Smooth muscle cell (in vitro differentiated cells): Measurements from ENCODE around the gene CYP19A1. TPM values are rescaled to one million over a fixed set of nuclear protein-coding genes. Genes with fewer than 3 reads are reported as not detected.

Experiments used
- DNase-seq: peaks from one replicate; lab custom pipeline; 2025; ENCODE audit not compliant: unreplicated experiment; lab: John Stamatoyannopoulos, UW
- H2AFZ ChIP-seq: fragments of 200-600 bp; sonication (generic); 2 replicates; pipeline ENCODE4 v1.6.0; 2016; ENCODE audit warnings: antibody characterized with exemption, low read depth, mild to moderate bottlenecking
- H3F3A ChIP-seq: fragments of 200-600 bp; sonication (generic); 2 replicates; pipeline ENCODE4 v1.6.0; 2017; ENCODE audit warnings: antibody characterized with exemption, low read depth
- H3K27ac ChIP-seq: fragments of 200-600 bp; sonication (generic); 2 replicates; pipeline ENCODE4 v1.5.1; 2016; ENCODE audit warnings: low read depth, mild to moderate bottlenecking
- H3K27me3 ChIP-seq: fragments of 200-600 bp; sonication (generic); 2 replicates; pipeline ENCODE4 v1.6.1; 2016; ENCODE audit warnings: low read depth, mild to moderate bottlenecking
- H3K36me3 ChIP-seq: fragments of 200-600 bp; sonication (generic); 2 replicates; pipeline ENCODE4 v1.5.1; 2016; ENCODE audit warnings: low read depth
- H3K4me1 ChIP-seq: fragments of 200-600 bp; sonication (generic); 2 replicates; pipeline ENCODE4 v1.5.1; 2016; ENCODE audit warnings: low read depth
- H3K4me2 ChIP-seq: fragments of 200-600 bp; sonication (generic); 2 replicates; pipeline ENCODE4 v1.6.0; 2016; ENCODE audit warnings: mild to moderate bottlenecking
- H3K4me3 ChIP-seq: fragments of 200-600 bp; sonication (generic); 2 replicates; pipeline ENCODE4 v1.5.1; 2016; ENCODE audit warnings: mild to moderate bottlenecking
- H3K79me2 ChIP-seq: fragments of 200-600 bp; sonication (generic); 2 replicates; pipeline ENCODE4 v1.6.0; 2016; ENCODE audit warnings: low read depth, mild to moderate bottlenecking
- H3K9ac ChIP-seq: fragments of 200-600 bp; sonication (generic); 2 replicates; pipeline ENCODE4 v1.6.0; 2016; ENCODE audit warnings: low read depth
- H3K9me3 ChIP-seq: fragments of 200-600 bp; sonication (generic); replicated peaks from 2 replicates; pipeline ENCODE4 v1.5.1; 2016; ENCODE audit warnings: low read depth
- H4K20me1 ChIP-seq: fragments of 200-600 bp; sonication (generic); 2 replicates; pipeline ENCODE4 v1.6.0; 2016; ENCODE audit warnings: low read depth
- CTCF ChIP-seq: fragments of 200-600 bp; sonication (generic); IDR thresholded peaks from 2 replicates; pipeline ENCODE4 v1.5.1; 2017; ENCODE audit warnings: borderline replicate concordance, mild to moderate bottlenecking, antibody characterized with exemption; ENCODE audit not compliant: insufficient read depth, poor library complexity, severe bottlenecking
- WGBS: methylation state at CpG from one replicate; pipeline ENCODE4 v1.1.7; 2016; ENCODE audit warnings: low lambda C conversion rate; 5-methylcytosine and 5-hydroxymethylcytosine counted together
- polyA plus RNA-seq: library from polyadenylated mRNA; unstranded; fragments of >200 nt; fragmentation: Nextera tagmentation; extraction: Ambion mirVana; gene quantifications from 2 replicates; pipeline ENCODE4 v1.2.1, GENCODE V29; 2016
- total RNA-seq: library from RNA; depleted of rRNA; stranded (reverse); fragments of >200 nt; gene quantifications from 2 replicates; pipeline ENCODE4 v1.2.3, GENCODE V29; 2014

The CYP19A1 gene
- total and polyA plus RNA-seq, 2 experiments from 2014 or later = not detected

GRCh38 chr15:51223771-51224229 lies 114.6 kb downstream of the CYP19A1 start:
- Histone ChIP-seq H2AFZ (no peak overlapping the region), H3K79me2 (no peaks in the 10 kb centered on the region), H3F3A (no peaks in the 10 kb centered on the region), H3K9ac (no peak overlapping the region), H3K4me2 (peak overlapping the region; percentile 51), H3K27ac (peak overlapping the region; percentile 11), H4K20me1 (no peaks in the 10 kb centered on the region), H3K9me3 (no peaks in the 10 kb centered on the region), H3K4me3 (no peak overlapping the region), H3K36me3 (no peaks in the 10 kb centered on the region), H3K27me3 (no peaks in the 10 kb centered on the region), H3K4me1 (no peaks in the 10 kb centered on the region)
- no peak for DNase-seq
- WGBS = 54% methylated on average over 3 of the region's 3 CpGs
- TF ChIP-seq CTCF = no peak

- Histone ChIP-seq H3K4me1 (no peaks in the 10 kb centered on the region), H3K27me3 (peaks cover 16% of the 10 kb centered on the region), H2AFZ (peak overlapping the region; percentile 44), H3K9me3 (no peaks in the 10 kb centered on the region), H3F3A (no peaks in the 10 kb centered on the region), H3K36me3 (no peaks in the 10 kb centered on the region), H3K4me2 (no peak overlapping the region), H4K20me1 (no peaks in the 10 kb centered on the region), H3K79me2 (no peaks in the 10 kb centered on the region), H3K27ac (no peak overlapping the region), H3K4me3 (no peak overlapping the region), H3K9ac (no peak overlapping the region)
- no peak for DNase-seq
- no peak for TF ChIP-seq CTCF
- 78% methylated on average over 3 of the region's 3 CpGs for WGBS
These were observed 120.0 kb downstream of the CYP19A1 start for GRCh38 chr15:51218299-51218938.

GRCh38 chr15:51212909-51213308 lies 125.5 kb downstream of the CYP19A1 start:
- Histone ChIP-seq H4K20me1 (no peaks in the 10 kb centered on the region), H3K36me3 (no peaks in the 10 kb centered on the region), H3K4me1 (no peaks in the 10 kb centered on the region), H3K27me3 (peaks cover 23% of the 10 kb centered on the region), H3K9ac (no peak overlapping the region), H3K9me3 (no peaks in the 10 kb centered on the region), H3K27ac (no peak overlapping the region), H2AFZ (no peak overlapping the region), H3K4me3 (no peak overlapping the region), H3K79me2 (no peaks in the 10 kb centered on the region), H3K4me2 (no peak overlapping the region), H3F3A (no peaks in the 10 kb centered on the region)
- WGBS = 90% methylated on average over 2 of the region's 2 CpGs
- TF ChIP-seq CTCF = no peak
- DNase-seq = no peak

- H3K4me1 ChIP-seq = no peaks in the 10 kb centered on the region
- H3F3A ChIP-seq = no peaks in the 10 kb centered on the region
- no peak overlapping the region for H2AFZ ChIP-seq
- no peak overlapping the region for H3K4me2 ChIP-seq
- no peak overlapping the region for H3K9ac ChIP-seq
- WGBS = 82% methylated on average over 5 of the region's 5 CpGs
- DNase-seq = no peak
- H4K20me1 ChIP-seq = no peaks in the 10 kb centered on the region
- H3K4me3 ChIP-seq = no peak overlapping the region
- H3K9me3 ChIP-seq = no peaks in the 10 kb centered on the region
- H3K27ac ChIP-seq = no peak overlapping the region
- no peak for TF ChIP-seq CTCF
- peaks cover 23% of the 10 kb centered on the region for H3K27me3 ChIP-seq
- H3K79me2 ChIP-seq = no peaks in the 10 kb centered on the region
- no peaks in the 10 kb centered on the region for H3K36me3 ChIP-seq
These were observed 126.2 kb downstream of the CYP19A1 start for GRCh38 chr15:51212239-51212638.
